HEK293T (cell line): ENCODE measurements around the gene INVS.

Experiments
- ARNT ChIP-seq: fragments of 450-650 bp; IDR thresholded peaks from 2 replicates; pipeline ENCODE4 v1.6.1; 2017; ENCODE audit warnings: mild to moderate bottlenecking
- CTBP1 ChIP-seq: fragments of 450-650 bp; IDR thresholded peaks from 2 replicates; pipeline ENCODE4 v1.6.1; 2016; ENCODE audit warnings: borderline replicate concordance
- FOXK2 ChIP-seq: fragments of 450-650 bp; IDR thresholded peaks from 2 replicates; pipeline ENCODE4 v1.6.1; 2016; ENCODE audit warnings: mild to moderate bottlenecking
- FOXM1 ChIP-seq: fragments of 450-650 bp; IDR thresholded peaks from 2 replicates; pipeline ENCODE4 v1.6.1; 2017; ENCODE audit warnings: mild to moderate bottlenecking, borderline replicate concordance
- L3MBTL2 ChIP-seq: fragments of 450-650 bp; conservative IDR thresholded peaks from 2 replicates; pipeline ENCODE4 v1.6.1; 2016; ENCODE audit warnings: mild to moderate bottlenecking
- LEF1 ChIP-seq: fragments of 450-650 bp; IDR thresholded peaks from 2 replicates; pipeline ENCODE4 v1.6.1; 2017; ENCODE audit warnings: mild to moderate bottlenecking, borderline replicate concordance
- SP1 ChIP-seq: fragments of 450-650 bp; IDR thresholded peaks from 2 replicates; pipeline ENCODE4 v1.6.1; 2017
- SUZ12 ChIP-seq: fragments of 450-650 bp; IDR thresholded peaks from 2 replicates; pipeline ENCODE4 v1.6.1; 2016; ENCODE audit warnings: mild to moderate bottlenecking
- TARDBP ChIP-seq: fragments of 450-650 bp; IDR thresholded peaks from 2 replicates; pipeline ENCODE4 v1.6.1; 2016

DNA sequence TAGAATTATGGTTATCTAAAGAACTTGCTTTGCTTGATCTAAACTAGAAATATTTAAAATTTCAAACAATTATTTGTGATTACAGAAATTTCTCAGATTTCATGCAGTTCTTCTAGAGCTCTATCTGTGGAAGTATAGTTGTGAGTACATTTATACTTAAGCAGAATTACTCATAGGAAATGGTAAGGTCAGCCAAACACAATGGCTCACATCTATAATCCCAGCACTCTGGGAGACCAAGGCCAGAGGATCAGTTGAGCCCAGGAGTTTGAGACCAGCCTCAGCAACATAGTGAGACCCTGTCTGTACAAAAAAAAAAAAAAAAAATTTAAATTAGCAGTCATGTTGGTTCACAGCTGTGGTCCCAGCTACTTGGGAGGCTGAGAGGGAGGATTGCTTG, 71.0 kb downstream of the INVS start:
- TF ChIP-seq TARDBP (no peak), FOXK2 (no peak), SP1 (no peak), ARNT (no peak), L3MBTL2 (no peak), LEF1 (no peak), FOXM1 (no peak), CTBP1 (no peak), SUZ12 (no peak)
